ENCODE results near the gene UNC13D.

GRCh38 chr17:75814900-75815373, 29.3 kb downstream of the UNC13D start:
- TF ChIP-seq POLR2AphosphoS5 (IDR thresholded peaks at IDR 0.05) (no peak), POLR2A (IDR thresholded peaks at IDR 0.05) (no peak)
- TF ChIP-seq, protein P1, sequence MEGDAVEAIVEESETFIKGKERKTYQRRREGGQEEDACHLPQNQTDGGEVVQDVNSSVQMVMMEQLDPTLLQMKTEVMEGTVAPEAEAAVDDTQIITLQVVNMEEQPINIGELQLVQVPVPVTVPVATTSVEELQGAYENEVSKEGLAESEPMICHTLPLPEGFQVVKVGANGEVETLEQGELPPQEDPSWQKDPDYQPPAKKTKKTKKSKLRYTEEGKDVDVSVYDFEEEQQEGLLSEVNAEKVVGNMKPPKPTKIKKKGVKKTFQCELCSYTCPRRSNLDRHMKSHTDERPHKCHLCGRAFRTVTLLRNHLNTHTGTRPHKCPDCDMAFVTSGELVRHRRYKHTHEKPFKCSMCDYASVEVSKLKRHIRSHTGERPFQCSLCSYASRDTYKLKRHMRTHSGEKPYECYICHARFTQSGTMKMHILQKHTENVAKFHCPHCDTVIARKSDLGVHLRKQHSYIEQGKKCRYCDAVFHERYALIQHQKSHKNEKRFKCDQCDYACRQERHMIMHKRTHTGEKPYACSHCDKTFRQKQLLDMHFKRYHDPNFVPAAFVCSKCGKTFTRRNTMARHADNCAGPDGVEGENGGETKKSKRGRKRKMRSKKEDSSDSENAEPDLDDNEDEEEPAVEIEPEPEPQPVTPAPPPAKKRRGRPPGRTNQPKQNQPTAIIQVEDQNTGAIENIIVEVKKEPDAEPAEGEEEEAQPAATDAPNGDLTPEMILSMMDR (IDR thresholded peaks at IDR 0.05): no peak

Data from transverse colon (tissue), 4 donors.